ENCODE measurements around the gene JPH2.
A peak's percentile ranks its signal among the peaks of the same experiment; 100 is the strongest.

The JPH2 gene

GRCh38 chr20:44151621-44152416, 35.2 kb downstream of the JPH2 start:
- H2BK120ac ChIP-seq (ENCODE audit: insufficient read depth, low read length, poor library complexity): peak overlapping the region; percentile 76
- H3K4me2 ChIP-seq (ENCODE audit: low read length): no peak overlapping the region
- peak; percentile 86 to 94 for DNase-seq
- H3K79me2 ChIP-seq (ENCODE audit: control insufficient read depth, insufficient read depth, low read length, poor library complexity): peaks cover 6% of the 10 kb centered on the region
- no peaks in the 10 kb centered on the region for H3K9me3 ChIP-seq (ENCODE audit: insufficient read depth, low read depth, low read length)
- H3K27ac ChIP-seq (ENCODE audit: low read depth, low read length): peak overlapping the region; percentile 92
- peak overlapping the region; percentile 88 for H3K18ac ChIP-seq (ENCODE audit: low read length)
- no CpG with 5 or more reads among the region's 14 CpGs for WGBS (ENCODE audit: extremely low coverage, insufficient coverage, insufficient read length)
- H4K8ac ChIP-seq (ENCODE audit: low read depth, low read length): peak overlapping the region; percentile 67
- no peak overlapping the region for H3K9ac ChIP-seq (ENCODE audit: low read length)
- no peak overlapping the region for H2AFZ ChIP-seq (ENCODE audit: insufficient read depth, low read length, poor library complexity)
- H3K4me3 ChIP-seq (ENCODE audit: low read depth, low read length): no peak overlapping the region
- H3K79me1 ChIP-seq (ENCODE audit: low read length): peaks cover 23% of the 10 kb centered on the region
- H2BK12ac ChIP-seq (ENCODE audit: low read length): peak overlapping the region; percentile 95
- peaks cover 16 to 22% of the 10 kb centered on the region in 2 experiments for H3K36me3 ChIP-seq (ENCODE audit: control insufficient read depth in 1 of 2, insufficient read depth in 2 of 2, low read length in 2 of 2)
- H3K4me1 ChIP-seq (ENCODE audit: control insufficient read depth in 1 of 2, insufficient read depth in 2 of 2, low read length in 2 of 2): peaks cover 27 to 34% of the 10 kb centered on the region in 2 experiments
- H2AK5ac ChIP-seq (ENCODE audit: low read length): peak overlapping the region; percentile 87
- peak overlapping the region; percentile 25 for H3K4ac ChIP-seq (ENCODE audit: low read depth, low read length)
- peak overlapping the region; percentile 82 for H2BK5ac ChIP-seq (ENCODE audit: low read depth, low read length, poor library complexity)
- H3K23ac ChIP-seq (ENCODE audit: low read length): no peak overlapping the region
- no peak overlapping the region for H4K12ac ChIP-seq (ENCODE audit: low read depth, low read length)
- peak overlapping the region; percentile 77 for H3K14ac ChIP-seq (ENCODE audit: low read length)
- peak overlapping the region; percentile 79 for H4K91ac ChIP-seq (ENCODE audit: low read depth, low read length)
- H3K27me3 ChIP-seq (ENCODE audit: insufficient read depth, low read length): no peaks in the 10 kb centered on the region

DNA sequence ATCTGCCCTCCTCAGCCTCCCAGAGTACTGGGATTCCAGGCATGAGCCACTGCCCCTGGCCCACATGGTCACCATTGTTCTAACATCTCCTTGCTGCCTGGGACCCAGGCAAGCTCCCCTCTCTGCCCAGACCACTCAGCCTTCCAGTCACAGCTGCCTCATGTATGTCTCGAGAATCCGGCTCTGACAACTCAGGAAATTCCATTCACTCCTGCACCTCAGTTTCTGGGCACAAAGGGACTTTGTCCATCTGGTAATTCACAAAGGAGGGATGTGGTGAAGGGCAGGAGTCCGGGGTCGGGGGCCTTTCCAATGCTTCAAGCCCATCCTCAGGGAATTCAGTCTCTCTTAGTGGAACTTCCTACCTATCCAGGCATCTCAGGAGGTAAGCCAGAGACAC, 40.7 kb downstream of the JPH2 start:
- H4K91ac ChIP-seq (ENCODE audit: low read depth, low read length): peak overlapping the region; percentile 55
- no peaks in the 10 kb centered on the region for H3K27me3 ChIP-seq (ENCODE audit: insufficient read depth, low read length)
- H3K4ac ChIP-seq (ENCODE audit: low read depth, low read length): peak overlapping the region; percentile 8
- no peak overlapping the region for H3K18ac ChIP-seq (ENCODE audit: low read length)
- no peak overlapping the region for H2AFZ ChIP-seq (ENCODE audit: insufficient read depth, low read length, poor library complexity)
- peak overlapping the region; percentile 1 for H2BK5ac ChIP-seq (ENCODE audit: low read depth, low read length, poor library complexity)
- H4K8ac ChIP-seq (ENCODE audit: low read depth, low read length): peak overlapping the region; percentile 1
- no peak for DNase-seq
- no peak overlapping the region for H2BK120ac ChIP-seq (ENCODE audit: insufficient read depth, low read length, poor library complexity)
- peak overlapping the region; percentile 19 for H3K14ac ChIP-seq (ENCODE audit: low read length)
- H2AK5ac ChIP-seq (ENCODE audit: low read length): peak overlapping the region; percentile 44
- H3K4me2 ChIP-seq (ENCODE audit: low read length): no peak overlapping the region
- H3K9me3 ChIP-seq (ENCODE audit: insufficient read depth, low read depth, low read length): no peaks in the 10 kb centered on the region
- peak overlapping the region; percentile 66 for H3K27ac ChIP-seq (ENCODE audit: low read depth, low read length)
- peaks cover 2% of the 10 kb centered on the region for H3K79me2 ChIP-seq (ENCODE audit: control insufficient read depth, insufficient read depth, low read length, poor library complexity)
- H4K12ac ChIP-seq (ENCODE audit: low read depth, low read length): no peak overlapping the region
- H3K23ac ChIP-seq (ENCODE audit: low read length): no peak overlapping the region
- peaks cover 28% of the 10 kb centered on the region for H3K79me1 ChIP-seq (ENCODE audit: low read length)
- H3K4me3 ChIP-seq (ENCODE audit: low read depth, low read length): no peak overlapping the region
- H3K4me1 ChIP-seq (ENCODE audit: control insufficient read depth in 1 of 2, insufficient read depth in 2 of 2, low read length in 2 of 2): peaks cover 23 to 32% of the 10 kb centered on the region in 2 experiments
- no CpG with 5 or more reads among the region's 4 CpGs for WGBS (ENCODE audit: extremely low coverage, insufficient coverage, insufficient read length)
- no peak overlapping the region for H3K9ac ChIP-seq (ENCODE audit: low read length)
- H3K36me3 ChIP-seq (ENCODE audit: control insufficient read depth in 1 of 2, insufficient read depth in 2 of 2, low read length in 2 of 2): peaks cover 29 to 37% of the 10 kb centered on the region in 2 experiments
- peak overlapping the region; percentile 2 for H2BK12ac ChIP-seq (ENCODE audit: low read length)

DNA sequence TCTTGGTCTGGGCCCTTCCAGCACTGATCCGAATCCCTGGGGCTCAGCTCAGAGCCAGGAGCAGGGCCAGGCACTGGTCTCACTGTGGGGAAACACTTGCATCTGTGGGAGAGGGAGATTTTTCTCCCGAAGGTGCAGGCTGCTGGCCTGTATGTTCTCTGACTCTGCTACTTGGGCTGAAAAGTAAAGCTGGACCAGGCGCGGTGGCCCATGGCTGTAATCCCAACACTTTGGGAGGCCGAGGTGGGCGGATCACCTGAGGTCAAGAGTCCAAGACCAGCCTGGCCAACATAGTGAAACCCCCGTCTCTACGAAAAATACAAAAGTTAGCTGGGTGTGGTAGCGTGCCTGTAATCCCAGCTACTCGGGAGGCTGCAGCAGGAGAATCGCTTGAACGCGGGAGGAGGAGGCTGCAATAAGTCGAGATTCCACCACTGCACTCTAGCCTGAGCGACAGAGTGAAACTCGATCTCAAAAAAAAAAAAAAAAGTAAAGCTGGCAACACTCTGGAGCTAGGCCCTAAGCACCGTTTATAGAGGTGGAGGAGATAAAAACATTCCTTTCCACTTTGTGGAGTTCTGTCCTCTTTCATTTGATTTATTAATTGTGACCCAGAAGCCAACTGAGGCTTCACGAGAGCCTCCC, 41.7 kb downstream of the JPH2 start:
- H3K27me3 ChIP-seq (ENCODE audit: insufficient read depth, low read length): no peaks in the 10 kb centered on the region
- no peaks in the 10 kb centered on the region for H3K9me3 ChIP-seq (ENCODE audit: insufficient read depth, low read depth, low read length)

GRCh38 chr20:44143936-44144335, 43.1 kb downstream of the JPH2 start:
- Histone ChIP-seq H3K23ac (ENCODE audit: low read length) (no peak overlapping the region), H3K4ac (ENCODE audit: low read depth, low read length) (no peak overlapping the region), H2BK12ac (ENCODE audit: low read length) (peak overlapping the region; percentile 56), H3K79me1 (ENCODE audit: low read length) (peaks cover 33% of the 10 kb centered on the region), H3K27me3 (ENCODE audit: insufficient read depth, low read length) (no peaks in the 10 kb centered on the region), H2BK120ac (ENCODE audit: insufficient read depth, low read length, poor library complexity) (peak overlapping the region; percentile 9), H3K79me2 (ENCODE audit: control insufficient read depth, insufficient read depth, low read length, poor library complexity) (peaks cover 2% of the 10 kb centered on the region), H3K27ac (ENCODE audit: low read depth, low read length) (no peak overlapping the region), H3K14ac (ENCODE audit: low read length) (peak overlapping the region; percentile 62), H3K36me3 (ENCODE audit: control insufficient read depth in 1 of 2, insufficient read depth in 2 of 2, low read length in 2 of 2) (peaks cover 21 to 34% of the 10 kb centered on the region in 2 experiments), H4K12ac (ENCODE audit: low read depth, low read length) (no peak overlapping the region), H2BK5ac (ENCODE audit: low read depth, low read length, poor library complexity) (no peak overlapping the region), H2AFZ (ENCODE audit: insufficient read depth, low read length, poor library complexity) (no peak overlapping the region), H4K91ac (ENCODE audit: low read depth, low read length) (peak overlapping the region; percentile 56), H3K18ac (ENCODE audit: low read length) (peak overlapping the region; percentile 34), H3K4me1 (ENCODE audit: control insufficient read depth in 1 of 2, insufficient read depth in 2 of 2, low read length in 2 of 2) (peaks cover 26 to 36% of the 10 kb centered on the region in 2 experiments), H4K8ac (ENCODE audit: low read depth, low read length) (peak overlapping the region; percentile 25), H3K4me2 (ENCODE audit: low read length) (no peak overlapping the region), H3K9ac (ENCODE audit: low read length) (no peak overlapping the region), H3K9me3 (ENCODE audit: insufficient read depth, low read depth, low read length) (no peaks in the 10 kb centered on the region), H2AK5ac (ENCODE audit: low read length) (peak overlapping the region; percentile 52), H3K4me3 (ENCODE audit: low read depth, low read length) (no peak overlapping the region)
- DNase-seq: no peak
- WGBS (ENCODE audit: extremely low coverage, insufficient coverage, insufficient read length): no CpG with 5 or more reads among the region's 10 CpGs

More for the DNA sequence above, 41.7 kb downstream of the JPH2 start:
- peak overlapping the region; percentile 57 for H3K18ac ChIP-seq (ENCODE audit: low read length)
- H2AFZ ChIP-seq (ENCODE audit: insufficient read depth, low read length, poor library complexity): no peak overlapping the region
- H3K14ac ChIP-seq (ENCODE audit: low read length): peak overlapping the region; percentile 55
- H3K4me1 ChIP-seq (ENCODE audit: control insufficient read depth in 1 of 2, insufficient read depth in 2 of 2, low read length in 2 of 2): peaks cover 22 to 33% of the 10 kb centered on the region in 2 experiments
- peak overlapping the region; percentile 30 for H2AK5ac ChIP-seq (ENCODE audit: low read length)
- no peak overlapping the region for H3K4me3 ChIP-seq (ENCODE audit: low read depth, low read length)
- peaks cover 28% of the 10 kb centered on the region for H3K79me1 ChIP-seq (ENCODE audit: low read length)
- H3K36me3 ChIP-seq (ENCODE audit: control insufficient read depth in 1 of 2, insufficient read depth in 2 of 2, low read length in 2 of 2): peaks cover 27 to 39% of the 10 kb centered on the region in 2 experiments
- H3K23ac ChIP-seq (ENCODE audit: low read length): no peak overlapping the region
- H3K27ac ChIP-seq (ENCODE audit: low read depth, low read length): no peak overlapping the region
- no peak overlapping the region for H3K4me2 ChIP-seq (ENCODE audit: low read length)
- H3K4ac ChIP-seq (ENCODE audit: low read depth, low read length): peak overlapping the region; percentile 53
- H2BK120ac ChIP-seq (ENCODE audit: insufficient read depth, low read length, poor library complexity): peak overlapping the region; percentile 93
- H3K9ac ChIP-seq (ENCODE audit: low read length): no peak overlapping the region
- H4K12ac ChIP-seq (ENCODE audit: low read depth, low read length): no peak overlapping the region
- peak overlapping the region; percentile 32 for H4K8ac ChIP-seq (ENCODE audit: low read depth, low read length)
- H2BK5ac ChIP-seq (ENCODE audit: low read depth, low read length, poor library complexity): no peak overlapping the region
- H2BK12ac ChIP-seq (ENCODE audit: low read length): peak overlapping the region; percentile 62
- no CpG with 5 or more reads among the region's 18 CpGs for WGBS (ENCODE audit: extremely low coverage, insufficient coverage, insufficient read length)
- H4K91ac ChIP-seq (ENCODE audit: low read depth, low read length): peak overlapping the region; percentile 55
- H3K79me2 ChIP-seq (ENCODE audit: control insufficient read depth, insufficient read depth, low read length, poor library complexity): peaks cover 3% of the 10 kb centered on the region
- no peak for DNase-seq

Data from trophoblast cell (in vitro differentiated cells and primary cell).